H1 (cell line): ENCODE data around the gene CHMP6. TPM values are rescaled to one million over a fixed set of nuclear protein-coding genes. Genes with fewer than 3 reads are reported as not detected.

ENCODE experiments used
- CTCF ChIA-PET: fragments of 300-600 bp; sonication (Branson Sonifier 250); formaldehyde crosslinking; loops from one replicate; lab custom pipeline; 2021; ENCODE audit not compliant: partially characterized antibody; lab: Charles Lee
- POLR2A ChIA-PET: fragments of 300-600 bp; sonication (Branson Sonifier 250); formaldehyde crosslinking; loops from one replicate; lab custom pipeline; 2021; ENCODE audit warnings: inconsistent platforms; ENCODE audit not compliant: partially characterized antibody; lab: Charles Lee
- DNase-seq, 2 experiments: peaks; one replicate each; pipeline versions ENCODE4 v3.0.0 to v3.0.0-alpha.2; 2010 to 2022; ENCODE audit warnings: low spot score in 2 of 2, low read depth in 1 of 2, mixed read lengths in 1 of 2
- FAIRE-seq: peaks from 2 replicates; lab custom pipeline; 2011; peaks lifted over from hg19 to GRCh38; lab: Jason Lieb, UNC
- H2AFZ ChIP-seq: 2 replicates; pipeline ENCODE4 v1.8.1; 2012; ENCODE audit warnings: low read length, inconsistent platforms
- H2AK5ac ChIP-seq: 2 replicates; pipeline ENCODE4 v1.6.1; 2013; ENCODE audit warnings: low read depth, low read length
- H2BK120ac ChIP-seq: replicated peaks from 2 replicates; pipeline ENCODE3; 2013; ENCODE audit warnings: low read depth, low read length, inconsistent platforms
- H2BK12ac ChIP-seq: 2 replicates; pipeline ENCODE4 v1.6.1; 2013; ENCODE audit warnings: low read depth, low read length
- H2BK15ac ChIP-seq: 2 replicates; pipeline ENCODE4 v1.6.1; 2013; ENCODE audit warnings: low read length
- H2BK20ac ChIP-seq: 2 replicates; pipeline ENCODE4 v1.6.1; 2013; ENCODE audit warnings: low read length
- H2BK5ac ChIP-seq: 2 replicates; pipeline ENCODE4 v1.6.1; 2013; ENCODE audit warnings: low read depth, low read length
- H3K14ac ChIP-seq: 2 replicates; pipeline ENCODE4 v1.6.1; 2013; ENCODE audit warnings: inconsistent platforms; ENCODE audit not compliant: insufficient read length
- H3K18ac ChIP-seq: 2 replicates; pipeline ENCODE4 v1.6.1; 2013; ENCODE audit warnings: low read length; ENCODE audit errors: extremely low read depth
- H3K23ac ChIP-seq: 2 replicates; pipeline ENCODE4 v1.6.1; 2013; ENCODE audit warnings: inconsistent platforms; ENCODE audit not compliant: insufficient read length
- H3K23me2 ChIP-seq: 2 replicates; pipeline ENCODE4 v1.6.1; 2013; ENCODE audit warnings: low read depth, low read length
- H3K27ac ChIP-seq: 2 replicates; pipeline ENCODE4 v1.6.1; 2011; ENCODE audit warnings: low read depth, low read length, inconsistent platforms
- H3K27me3 ChIP-seq, 4 experiments: replicated peaks in 1 of 4; 1 replicate in 1 of 4; 2 replicates in 3 of 4; pipeline versions ENCODE4 v1.6.1 to v1.8.1; 2011 to 2013; ENCODE audit warnings: low read length in 3 of 4, mild to moderate bottlenecking in 3 of 4, inconsistent platforms in 2 of 4, mixed read lengths in 2 of 4, moderate library complexity in 1 of 4; ENCODE audit not compliant: control insufficient read depth in 3 of 4, insufficient read depth in 3 of 4; ENCODE audit errors: extremely low read depth in 1 of 4
- H3K36me3 ChIP-seq, 4 experiments: 2 replicates each; pipeline versions ENCODE4 v1.6.1 to v1.8.1; 2011 to 2013; ENCODE audit warnings: mild to moderate bottlenecking in 4 of 4, low read length in 3 of 4, moderate library complexity in 2 of 4, control low read depth in 1 of 4, inconsistent platforms in 1 of 4; ENCODE audit not compliant: insufficient read depth in 4 of 4, control insufficient read depth in 2 of 4
- H3K4ac ChIP-seq: replicated peaks from 2 replicates; pipeline ENCODE3; 2013; ENCODE audit warnings: low read length, low read depth, mixed read lengths, inconsistent platforms; ENCODE audit not compliant: insufficient read length
- H3K4me1 ChIP-seq, 4 experiments: replicated peaks in 1 of 4; 1 replicate in 1 of 4; 2 replicates in 3 of 4; pipeline versions ENCODE4 v1.6.1 to v1.8.1; 2011 to 2013; ENCODE audit warnings: low read length in 3 of 4, inconsistent platforms in 2 of 4, mixed read lengths in 1 of 4; ENCODE audit not compliant: insufficient read depth in 4 of 4, control insufficient read depth in 3 of 4
- H3K4me2 ChIP-seq, 2 experiments: 2 replicates each; pipeline versions ENCODE4 v1.6.1 to v1.8.1; 2011 to 2013; ENCODE audit warnings: low read depth in 2 of 2, low read length in 2 of 2, control low read depth in 1 of 2, inconsistent platforms in 1 of 2, mild to moderate bottlenecking in 1 of 2; ENCODE audit not compliant: insufficient read depth in 1 of 2
- H3K4me3 ChIP-seq, 4 experiments: fragments of 200-600, 300-600 bp in 1 of 4; sonication (generic), shearing (Covaris generic), sonication (Bioruptor Twin) in 1 of 4; 2 replicates each; pipeline versions ENCODE4 v1.5.1 to v1.8.1; 2011 to 2016; ENCODE audit warnings: low read length in 4 of 4, low read depth in 3 of 4, control low read depth in 2 of 4, inconsistent platforms in 2 of 4, mild to moderate bottlenecking in 2 of 4, mixed read lengths in 1 of 4, moderate library complexity in 1 of 4; ENCODE audit not compliant: insufficient read depth in 2 of 4; ENCODE audit errors: extremely low read depth in 1 of 4
- H3K56ac ChIP-seq: replicated peaks from 2 replicates; pipeline ENCODE3; 2013; ENCODE audit warnings: low read depth, mild to moderate bottlenecking, mixed read lengths, low read length, inconsistent platforms; ENCODE audit not compliant: insufficient read length
- H3K79me1 ChIP-seq: 2 replicates; pipeline ENCODE4 v1.6.1; 2013; ENCODE audit warnings: low read depth, low read length, control low read depth
- H3K79me2 ChIP-seq, 2 experiments: 2 replicates each; pipeline versions ENCODE4 v1.6.1 to v1.8.1; 2012 to 2013; ENCODE audit warnings: low read length in 2 of 2, mild to moderate bottlenecking in 2 of 2, inconsistent platforms in 1 of 2; ENCODE audit not compliant: insufficient read depth in 2 of 2, control insufficient read depth in 1 of 2
- H3K9ac ChIP-seq, 4 experiments: replicated peaks in 1 of 4; 1 replicate in 1 of 4; 2 replicates in 3 of 4; pipeline versions ENCODE4 v1.6.1 to v1.8.1; 2011 to 2013; ENCODE audit warnings: low read depth in 3 of 4, low read length in 3 of 4, control low read depth in 2 of 4, mild to moderate bottlenecking in 2 of 4, moderate library complexity in 2 of 4, inconsistent platforms in 1 of 4; ENCODE audit errors: extremely low read depth in 1 of 4
- H3K9me3 ChIP-seq, 2 experiments: 2 replicates each; pipeline versions ENCODE4 v1.6.1 to v1.8.1; 2012 to 2013; ENCODE audit warnings: mild to moderate bottlenecking in 2 of 2, moderate library complexity in 2 of 2, control low read depth in 1 of 2, inconsistent platforms in 1 of 2, low read depth in 1 of 2, low read length in 1 of 2, mixed read lengths in 1 of 2; ENCODE audit not compliant: insufficient read depth in 2 of 2
- H4K20me1 ChIP-seq, 2 experiments: replicated peaks in 1 of 2; 2 replicates each; pipeline versions ENCODE3 to v1.8.1; 2011 to 2013; ENCODE audit warnings: inconsistent platforms in 2 of 2, low read length in 2 of 2, mild to moderate bottlenecking in 1 of 2; ENCODE audit not compliant: insufficient read depth in 2 of 2, control insufficient read depth in 1 of 2
- H4K5ac ChIP-seq: 2 replicates; pipeline ENCODE4 v1.6.1; 2013; ENCODE audit warnings: low read length, low read depth, mixed read lengths, inconsistent platforms; ENCODE audit not compliant: insufficient read length
- H4K8ac ChIP-seq: 2 replicates; pipeline ENCODE4 v1.8.0; 2013; ENCODE audit warnings: mild to moderate bottlenecking, moderate library complexity, low read length, inconsistent platforms; ENCODE audit not compliant: insufficient read depth; ENCODE audit errors: extremely low read depth
- H4K91ac ChIP-seq: replicated peaks from 2 replicates; pipeline ENCODE3; 2013; ENCODE audit warnings: low read length, mixed read lengths, inconsistent platforms; ENCODE audit not compliant: insufficient read length
- CTBP2 ChIP-seq: IDR thresholded peaks from 2 replicates; pipeline ENCODE4 v1.7.0; 2011; ENCODE audit warnings: borderline replicate concordance, mild to moderate bottlenecking, moderate library complexity, mixed read lengths, low read length; ENCODE audit not compliant: insufficient read depth, insufficient read length
- E2F6 ChIP-seq: IDR thresholded peaks from 2 replicates; pipeline ENCODE4 v1.6.1; 2012; ENCODE audit warnings: inconsistent platforms
- MAX ChIP-seq: IDR thresholded peaks from 2 replicates; pipeline ENCODE4 v1.6.1; 2012; ENCODE audit warnings: inconsistent platforms
- POLR2A ChIP-seq, 2 experiments: IDR thresholded peaks; 1 replicate in 1 of 2; 2 replicates in 1 of 2; pipeline ENCODE4 v1.6.1; 2011; ENCODE audit warnings: low read depth in 2 of 2, low read length in 2 of 2, mild to moderate bottlenecking in 2 of 2; ENCODE audit errors: control extremely low read depth in 1 of 2
- SIN3A ChIP-seq, 2 experiments: IDR thresholded peaks in 1 of 2; conservative IDR thresholded peaks in 1 of 2; 2 replicates each; pipeline ENCODE4 v1.6.1; 2011 to 2012; ENCODE audit warnings: low read length in 2 of 2, improper control_type of control experiment in 1 of 2, low read depth in 1 of 2, mild to moderate bottlenecking in 1 of 2
- TBP ChIP-seq: IDR thresholded peaks from 2 replicates; pipeline ENCODE4 v1.6.1; 2011; ENCODE audit warnings: low read depth, low read length, improper control_type of control experiment
- WGBS, 2 experiments: shearing (Covaris generic) in 1 of 2; methylation state at CpG; one replicate each; pipeline versions ENCODE4 v1.1.6 to v1.1.7; 2013 to 2015; ENCODE audit warnings: low lambda C conversion rate in 2 of 2, mixed read lengths in 2 of 2, inconsistent platforms in 1 of 2, low coverage in 1 of 2, missing lambda C conversion rate in 1 of 2; ENCODE audit not compliant: insufficient replicate concordance in 2 of 2, insufficient coverage in 1 of 2, insufficient read length in 1 of 2; ENCODE audit errors: extremely low coverage in 1 of 2, missing lambda C conversion rate in 1 of 2; 5-methylcytosine and 5-hydroxymethylcytosine counted together
- polyA plus RNA-seq, 7 experiments: library from polyadenylated mRNA; depleted of rRNA in 3 of 7; stranded (reverse) in 5 of 7; unstranded in 2 of 7; fragments of >200 nt in 5 of 7; fragments of 200-250 nt in 2 of 7; gene quantifications; 1 replicate in 5 of 7; 2 replicates in 1 of 7; 4 replicates in 1 of 7; pipeline versions ENCODE4 v1.2.1 to v1.2.3, GENCODE V29; 2011 to 2013; ENCODE audit warnings: missing spikeins in 2 of 7, mixed read lengths in 2 of 7
- total RNA-seq: library from RNA; stranded (reverse); fragmentation: NEBNext Ultra II Directional; extraction: Animal tissue kit (Norgen Biotek cat#: 25700); gene quantifications from 2 replicates; pipeline ENCODE4 v1.2.1, GENCODE V29; 2021
- TF ChIP-seq, protein P1 (sequence below), 3 experiments: IDR thresholded peaks; 1 replicate in 2 of 3; 2 replicates in 1 of 3; pipeline versions ENCODE4 v1.5.1 to v1.6.1; 2011; ENCODE audit warnings: low read length in 3 of 3, mild to moderate bottlenecking in 3 of 3, inconsistent platforms in 2 of 3, low read depth in 1 of 3, moderate library complexity in 1 of 3; ENCODE audit not compliant: insufficient read depth in 1 of 3; ENCODE audit errors: control extremely low read depth in 1 of 3

Gene CHMP6
- total and polyA plus RNA-seq, 2 of the 8 experiments (the other 6 are each of a cell fraction or from before 2014, with no cell fraction given) = 15.7 to 24.3 TPM

DNA sequence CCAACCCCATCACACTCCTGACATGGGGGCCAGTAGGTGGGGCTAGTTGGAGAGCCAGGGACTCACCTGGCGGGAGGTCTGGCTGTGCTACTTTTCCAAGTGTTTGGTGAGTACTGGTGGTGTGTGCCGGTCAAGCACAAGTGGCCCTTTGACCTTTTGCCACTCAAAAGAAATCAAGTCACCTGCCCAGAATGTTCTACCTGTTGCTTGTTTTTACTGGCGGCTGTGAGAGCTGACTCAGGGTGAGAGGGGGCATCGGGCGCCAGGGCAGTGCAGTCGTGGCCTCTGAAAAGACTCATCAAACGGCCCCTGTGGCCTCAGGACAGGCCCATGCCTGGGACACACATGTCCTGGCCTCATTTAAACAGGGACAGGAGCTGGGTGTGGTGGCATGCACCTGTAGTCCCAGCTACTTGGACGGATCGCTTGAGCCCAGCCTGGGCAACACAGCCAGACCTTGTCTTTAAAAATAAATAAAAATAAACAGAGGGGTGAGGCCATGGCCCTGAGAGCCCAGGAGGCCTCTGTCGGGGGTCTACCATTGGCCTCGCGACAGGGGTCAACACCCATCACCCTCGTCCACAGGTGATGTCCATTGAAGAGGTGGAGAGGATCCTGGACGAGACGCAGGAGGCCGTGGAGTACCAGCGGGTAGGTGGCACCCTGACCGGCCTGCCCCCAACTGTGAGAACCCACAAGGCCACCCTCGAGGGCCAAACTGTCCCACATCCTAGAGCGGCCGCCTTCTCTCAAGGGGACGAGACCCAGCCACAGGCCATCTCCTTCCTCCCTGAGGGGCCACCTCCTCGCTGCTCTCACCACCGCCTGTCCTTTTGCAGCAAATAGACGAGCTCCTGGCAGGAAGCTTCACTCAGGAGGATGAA lies 5.0 kb downstream of the CHMP6 start:
- FAIRE-seq (no peak), DNase-seq (no peak)
- Histone ChIP-seq H4K20me1 (peaks cover 0 to 19% of the 10 kb centered on the region in 2 experiments), H3K4me1 (peaks cover 0 to 2% (median under 1%) of the 10 kb centered on the region in 4 experiments; a peak in 5 of 7 replicates), H2BK5ac (no peak overlapping the region), H2BK12ac (no peak overlapping the region), H4K8ac (no peak overlapping the region; the same call in 1 of the 2 replicates), H2BK120ac (no peak overlapping the region), H3K56ac (no peak overlapping the region), H2AFZ (no peak overlapping the region), H2BK15ac (no peak overlapping the region), H3K23me2 (peaks cover 5% of the 10 kb centered on the region; the same call in 1 of the 2 replicates), H4K5ac (no peak overlapping the region), H3K4me3 (no peak overlapping the region), H3K27me3 (peaks cover 0 to 7% (median 2%) of the 10 kb centered on the region in 4 experiments; a peak in 2 of 7 replicates), H3K79me2 (no peaks in the 10 kb centered on the region; a peak in 1 of 4 replicates), H3K36me3 (peaks cover 0 to 8% (median 1%) of the 10 kb centered on the region in 4 experiments; a peak in 3 of 8 replicates), H3K23ac (no peak overlapping the region), H3K79me1 (peaks cover 4% of the 10 kb centered on the region; the same call in 1 of the 2 replicates), H3K9me3 (no peaks in the 10 kb centered on the region), H3K18ac (no peak overlapping the region), H4K91ac (no peak overlapping the region), H3K9ac (no peak overlapping the region), H3K4ac (no peak overlapping the region), H3K14ac (no peak overlapping the region), H3K4me2 (no peak overlapping the region), H2AK5ac (no peak overlapping the region), H3K27ac (no peak overlapping the region), H2BK20ac (no peak overlapping the region)
- WGBS, 2 experiments = 93% methylated on average over 25 of the region's 25 CpGs; no CpG with 5 or more reads in 1 of the 2 experiments
- CTCF ChIA-PET = interaction anchor here (0.7 to 1.3 kb wide), 5 partner anchors 8 to 32 kb away, joined by 3 to 7 read pairs (median 3); no protein-coding TSS in a partner anchor
- POLR2A ChIA-PET = interaction anchor here (0.8 to 1.2 kb wide), 2 partner anchors 39 to 106 kb away, joined by 3 to 4 read pairs; partner anchors contain the start of gene BAIAP2
- TF ChIP-seq MAX (no peak), TBP (no peak), CTBP2 (no peak), SIN3A (conservative IDR thresholded peaks at IDR 0.05 in 1 of 2, IDR thresholded peaks at IDR 0.05 in 1 of 2; ENCODE audit: low read depth in 1 of 2, low read length in 2 of 2) (no peak), POLR2A (IDR thresholded peaks at IDR 0.05; ENCODE audit: control extremely low read depth in 1 of 2, low read depth in 2 of 2, low read length in 2 of 2) (no peak), E2F6 (no peak)
- TF ChIP-seq, protein P1, sequence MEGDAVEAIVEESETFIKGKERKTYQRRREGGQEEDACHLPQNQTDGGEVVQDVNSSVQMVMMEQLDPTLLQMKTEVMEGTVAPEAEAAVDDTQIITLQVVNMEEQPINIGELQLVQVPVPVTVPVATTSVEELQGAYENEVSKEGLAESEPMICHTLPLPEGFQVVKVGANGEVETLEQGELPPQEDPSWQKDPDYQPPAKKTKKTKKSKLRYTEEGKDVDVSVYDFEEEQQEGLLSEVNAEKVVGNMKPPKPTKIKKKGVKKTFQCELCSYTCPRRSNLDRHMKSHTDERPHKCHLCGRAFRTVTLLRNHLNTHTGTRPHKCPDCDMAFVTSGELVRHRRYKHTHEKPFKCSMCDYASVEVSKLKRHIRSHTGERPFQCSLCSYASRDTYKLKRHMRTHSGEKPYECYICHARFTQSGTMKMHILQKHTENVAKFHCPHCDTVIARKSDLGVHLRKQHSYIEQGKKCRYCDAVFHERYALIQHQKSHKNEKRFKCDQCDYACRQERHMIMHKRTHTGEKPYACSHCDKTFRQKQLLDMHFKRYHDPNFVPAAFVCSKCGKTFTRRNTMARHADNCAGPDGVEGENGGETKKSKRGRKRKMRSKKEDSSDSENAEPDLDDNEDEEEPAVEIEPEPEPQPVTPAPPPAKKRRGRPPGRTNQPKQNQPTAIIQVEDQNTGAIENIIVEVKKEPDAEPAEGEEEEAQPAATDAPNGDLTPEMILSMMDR (IDR thresholded peaks at IDR 0.05; ENCODE audit: control extremely low read depth in 1 of 3, insufficient read depth in 1 of 3, low read depth in 1 of 3, low read length in 3 of 3) = no peak
